GM18508 (cell line): ENCODE measurements around the gene ZNF618.

ENCODE experiments used
- ATAC-seq: cut with Tn5 transposase; IDR thresholded peaks from one replicate; pipeline ENCODE4 v1.9.1; 2021; ENCODE audit warnings: moderate number of reproducible peaks; ENCODE audit not compliant: insufficient read depth, unreplicated experiment

Gene ZNF618

DNA sequence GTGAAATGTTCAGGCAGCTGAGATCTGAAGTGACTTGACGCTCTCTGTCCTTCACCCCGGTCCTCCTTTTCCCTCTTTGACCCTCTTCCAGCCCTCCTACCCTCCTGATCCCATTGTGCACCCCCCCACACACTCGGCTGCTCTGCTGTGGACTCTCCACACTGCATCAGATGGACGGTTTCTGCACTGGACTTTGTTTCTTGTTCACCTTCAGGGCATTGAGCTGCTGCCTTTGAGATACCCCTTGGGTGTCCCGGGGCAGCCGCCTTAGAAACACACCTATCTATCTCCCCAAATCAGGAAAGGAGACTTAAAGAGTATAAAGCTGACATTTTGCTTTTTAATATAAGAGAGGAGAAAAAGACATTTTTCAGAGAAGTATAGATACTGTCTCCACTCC is 174.5 kb downstream of the ZNF618 start:
- ATAC-seq = no peak

- no peak for ATAC-seq
Measured at GRCh38 chr9:114051281-114051680, 175.2 kb downstream of the ZNF618 start.

DNA sequence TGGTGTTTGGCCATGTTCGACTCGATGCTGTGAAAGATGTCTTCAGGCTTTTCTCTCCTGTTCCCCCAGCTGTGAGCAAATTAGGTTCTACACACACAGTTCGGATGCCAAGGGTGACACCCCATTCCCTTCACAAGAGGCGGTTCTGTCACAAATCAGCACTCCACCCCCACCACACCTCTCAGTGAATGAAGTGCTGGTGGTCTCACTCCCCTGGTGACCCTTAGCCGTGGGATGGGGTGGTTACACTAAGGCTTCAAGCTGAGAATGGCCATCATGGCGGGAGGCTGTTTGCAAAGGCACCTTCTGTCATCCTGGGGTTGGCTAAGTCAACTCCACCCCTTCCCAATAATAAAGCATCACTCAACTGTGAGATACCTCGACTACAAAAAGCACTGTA is 175.6 kb downstream of the ZNF618 start:
- ATAC-seq = no peak

DNA sequence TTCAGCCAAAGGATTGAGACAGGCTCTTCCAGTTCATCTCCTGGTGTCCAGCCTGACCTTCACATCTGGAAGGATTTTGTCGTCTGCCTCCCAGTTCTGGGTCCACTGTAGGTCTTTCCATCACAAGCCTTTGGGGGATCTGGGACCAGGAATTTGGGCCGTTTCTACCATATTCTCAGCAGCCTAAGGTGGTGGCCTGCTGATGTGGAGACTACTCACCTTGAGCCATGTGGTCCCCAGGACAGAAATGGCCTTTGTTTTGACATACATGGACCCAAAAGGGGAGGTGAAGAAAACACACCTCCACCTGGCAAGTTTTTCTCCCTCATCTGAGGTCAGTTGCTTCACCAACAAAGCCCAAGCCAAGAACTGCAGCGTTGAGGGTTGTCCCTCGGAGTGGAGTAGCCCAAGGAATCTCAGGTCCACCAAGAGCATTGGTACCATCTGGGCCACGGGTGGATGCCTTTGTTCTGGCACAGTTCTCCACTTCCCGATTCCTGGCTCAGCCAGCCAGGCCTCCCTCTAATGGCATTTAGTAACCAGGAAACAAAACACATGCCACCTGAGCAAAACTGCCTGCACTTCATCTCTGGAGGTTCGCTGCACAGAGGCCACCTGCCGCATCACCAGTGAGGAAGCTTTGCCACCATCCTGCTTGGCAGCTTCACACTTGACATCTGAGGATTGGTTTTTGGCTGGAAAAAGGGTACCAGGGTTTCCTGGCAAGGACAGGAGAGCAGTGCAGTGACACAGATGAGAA is 177.3 kb downstream of the ZNF618 start:
- ATAC-seq = no peak

- no peak for ATAC-seq
Measured at GRCh38 chr9:114054191-114054690, 178.1 kb downstream of the ZNF618 start.

GRCh38 chr9:114055061-114055460 is 179.0 kb downstream of the ZNF618 start:
- no peak for ATAC-seq

DNA sequence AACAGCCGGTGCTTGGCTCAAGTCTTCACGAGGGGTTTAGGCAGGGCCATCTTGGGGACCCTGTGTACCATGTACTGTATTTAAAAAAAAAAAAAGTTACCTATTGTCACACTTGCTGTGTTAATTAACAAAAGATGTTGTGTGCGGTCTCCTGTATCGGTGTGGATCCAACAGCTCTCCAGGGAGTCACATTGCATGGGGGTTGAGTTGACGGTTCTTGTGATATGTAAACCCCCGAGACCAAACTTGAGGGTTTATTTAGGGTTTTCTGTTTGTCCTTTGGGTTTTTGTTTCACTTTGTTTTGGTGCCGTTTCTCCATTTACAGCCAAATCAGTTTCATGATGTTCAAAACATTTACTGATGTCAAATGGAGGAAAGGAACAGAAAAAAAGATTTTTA is 179.8 kb downstream of the ZNF618 start:
- ATAC-seq = no peak

- no peak for ATAC-seq
Measured at GRCh38 chr9:114056527-114056926, 180.4 kb downstream of the ZNF618 start.

GRCh38 chr9:114057161-114057885 is 181.2 kb downstream of the ZNF618 start:
- ATAC-seq = no peak

DNA sequence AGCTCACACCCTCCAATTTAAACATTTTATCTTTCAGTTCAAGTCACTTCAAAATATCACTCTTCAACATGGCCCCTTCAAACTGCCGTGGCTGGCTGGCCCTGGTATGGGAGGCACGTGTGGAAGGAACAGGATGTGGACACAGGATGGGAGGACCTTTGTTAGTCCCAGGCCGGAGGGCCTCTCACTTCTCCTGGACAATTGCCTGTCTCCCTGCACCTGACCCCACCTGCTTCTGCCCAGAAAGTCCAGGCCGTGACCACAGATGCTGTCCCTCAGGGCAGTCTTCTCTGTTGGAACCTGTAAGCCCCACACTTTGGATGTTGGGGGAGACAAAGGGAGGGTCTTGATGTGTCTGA is 182.6 kb downstream of the ZNF618 start:
- ATAC-seq = no peak

DNA sequence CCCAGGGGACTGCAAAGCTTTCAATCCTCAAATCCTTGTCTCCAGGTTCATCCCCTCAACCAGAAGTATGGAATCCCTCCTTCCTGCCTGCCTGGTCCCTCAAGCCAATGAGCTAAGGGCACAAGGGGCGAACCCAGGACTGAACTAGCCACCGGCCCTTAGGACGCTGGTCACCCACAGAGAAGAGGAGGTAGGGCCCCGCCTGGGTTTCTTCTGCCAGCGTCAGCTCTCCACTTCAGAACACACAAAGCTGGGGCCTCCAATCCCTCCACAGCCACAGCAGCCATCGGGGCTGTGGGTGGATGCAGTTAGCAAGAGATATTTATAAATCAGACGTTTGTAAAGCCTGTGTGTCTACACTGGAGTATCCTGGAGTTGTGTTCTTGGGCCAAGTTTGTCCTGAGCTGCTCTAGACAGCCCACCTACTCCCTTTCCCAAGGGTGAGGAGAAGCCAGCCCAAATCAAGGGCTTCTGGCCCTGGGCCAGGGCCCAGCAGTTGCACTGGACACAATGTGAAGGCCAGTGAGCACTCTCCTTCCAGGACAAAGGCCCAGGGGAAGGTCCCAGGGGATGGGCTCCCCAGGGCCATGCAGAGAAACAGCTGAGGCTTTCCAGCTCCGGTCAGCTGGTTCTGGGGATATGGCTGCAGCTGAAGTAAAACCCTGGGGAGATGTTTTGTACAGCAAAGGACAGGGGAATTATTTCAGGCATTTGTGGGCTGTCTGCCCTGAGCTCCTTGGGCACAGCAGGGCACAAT is 183.1 kb downstream of the ZNF618 start:
- ATAC-seq = no peak

DNA sequence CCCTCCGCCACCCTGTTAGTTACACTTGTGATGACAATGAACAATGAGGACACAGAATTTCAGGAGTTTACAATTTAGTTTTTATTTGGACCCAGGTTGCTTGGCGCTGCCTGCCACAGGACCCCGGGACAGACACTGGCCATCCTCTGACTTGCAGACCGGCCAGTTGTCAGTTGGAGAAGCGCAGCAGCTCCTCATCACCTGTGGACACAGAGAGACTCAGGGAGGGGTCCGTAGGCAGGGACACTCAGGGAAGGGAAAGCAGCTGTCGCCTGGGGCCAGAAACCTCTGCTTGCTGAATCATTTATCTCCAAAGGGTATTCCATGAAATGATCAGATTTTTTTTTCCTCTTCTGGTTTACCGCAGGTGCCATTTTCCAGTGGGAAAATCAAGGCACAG is 184.0 kb downstream of the ZNF618 start:
- ATAC-seq = no peak

DNA sequence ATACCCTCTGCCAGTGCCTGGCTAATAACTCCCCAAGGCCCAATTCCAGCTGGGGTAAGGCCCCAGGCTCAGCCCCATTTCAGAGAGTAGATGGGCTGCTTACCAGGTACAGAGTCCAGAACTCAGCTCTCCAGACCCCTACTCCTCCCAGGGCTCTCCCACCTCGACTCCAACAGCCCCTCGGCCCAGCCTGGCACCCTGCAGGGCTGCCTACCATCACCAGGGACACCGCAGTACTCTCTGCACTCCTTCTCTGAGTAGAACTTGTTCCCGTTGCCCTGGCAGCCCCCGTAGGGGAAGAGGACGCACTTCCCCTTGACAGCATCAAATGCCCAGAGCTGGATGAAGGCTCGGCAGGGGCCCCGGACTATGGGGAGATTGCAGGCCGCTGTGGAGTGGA is 184.6 kb downstream of the ZNF618 start:
- no peak for ATAC-seq

GRCh38 chr9:114061292-114061691 is 185.2 kb downstream of the ZNF618 start:
- ATAC-seq = no peak

DNA sequence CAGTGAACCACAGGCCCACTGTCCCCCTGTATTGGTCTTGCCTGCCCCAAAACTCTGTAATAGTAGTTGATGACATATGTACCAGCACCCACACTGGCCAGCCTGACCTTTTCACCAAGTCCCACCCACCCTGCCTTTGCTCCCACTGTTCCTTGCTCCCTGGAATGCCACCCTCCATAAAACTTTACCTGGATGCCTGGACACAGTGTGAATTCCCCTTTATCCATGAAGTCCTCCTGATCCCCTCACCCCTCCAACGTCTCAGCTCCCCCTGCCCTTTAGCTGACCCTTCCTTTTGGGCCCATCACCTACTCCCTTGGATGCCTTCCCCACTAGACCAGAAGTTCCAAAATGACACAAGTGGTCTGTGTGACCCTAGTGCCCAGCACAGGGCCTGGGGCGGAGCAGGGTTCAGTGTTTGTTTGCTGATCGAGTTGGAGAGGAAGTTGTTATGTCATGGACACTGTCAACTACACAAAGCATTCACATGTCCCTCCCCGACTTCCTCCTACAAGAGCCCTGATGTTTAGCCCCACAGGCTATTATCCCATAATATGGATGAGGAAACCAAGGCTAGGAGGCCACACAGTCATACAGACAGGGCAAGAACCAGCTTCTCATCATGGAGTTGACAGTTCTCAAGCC is 185.8 kb downstream of the ZNF618 start:
- no peak for ATAC-seq

DNA sequence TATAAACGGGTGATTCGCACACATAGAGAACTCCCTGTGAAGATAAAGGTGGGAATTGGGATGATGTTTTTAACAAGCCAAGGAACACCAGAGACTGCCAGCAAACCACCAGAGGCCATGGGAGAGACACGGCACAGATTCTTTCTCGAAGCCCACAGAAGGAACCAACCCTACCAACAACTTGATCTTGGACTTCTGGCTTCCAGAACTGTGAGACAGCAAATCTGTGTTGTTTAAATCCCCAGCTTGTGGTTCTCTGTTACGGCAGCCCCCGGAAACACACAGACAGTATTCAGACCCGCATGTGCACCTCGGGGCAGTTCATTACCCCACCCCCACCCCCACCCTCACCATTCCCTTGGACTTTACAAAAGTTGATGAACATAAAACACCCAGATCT is 189.2 kb downstream of the ZNF618 start:
- no peak for ATAC-seq

- ATAC-seq = no peak
Measured at GRCh38 chr9:114069476-114070187, 193.5 kb downstream of the ZNF618 start.

DNA sequence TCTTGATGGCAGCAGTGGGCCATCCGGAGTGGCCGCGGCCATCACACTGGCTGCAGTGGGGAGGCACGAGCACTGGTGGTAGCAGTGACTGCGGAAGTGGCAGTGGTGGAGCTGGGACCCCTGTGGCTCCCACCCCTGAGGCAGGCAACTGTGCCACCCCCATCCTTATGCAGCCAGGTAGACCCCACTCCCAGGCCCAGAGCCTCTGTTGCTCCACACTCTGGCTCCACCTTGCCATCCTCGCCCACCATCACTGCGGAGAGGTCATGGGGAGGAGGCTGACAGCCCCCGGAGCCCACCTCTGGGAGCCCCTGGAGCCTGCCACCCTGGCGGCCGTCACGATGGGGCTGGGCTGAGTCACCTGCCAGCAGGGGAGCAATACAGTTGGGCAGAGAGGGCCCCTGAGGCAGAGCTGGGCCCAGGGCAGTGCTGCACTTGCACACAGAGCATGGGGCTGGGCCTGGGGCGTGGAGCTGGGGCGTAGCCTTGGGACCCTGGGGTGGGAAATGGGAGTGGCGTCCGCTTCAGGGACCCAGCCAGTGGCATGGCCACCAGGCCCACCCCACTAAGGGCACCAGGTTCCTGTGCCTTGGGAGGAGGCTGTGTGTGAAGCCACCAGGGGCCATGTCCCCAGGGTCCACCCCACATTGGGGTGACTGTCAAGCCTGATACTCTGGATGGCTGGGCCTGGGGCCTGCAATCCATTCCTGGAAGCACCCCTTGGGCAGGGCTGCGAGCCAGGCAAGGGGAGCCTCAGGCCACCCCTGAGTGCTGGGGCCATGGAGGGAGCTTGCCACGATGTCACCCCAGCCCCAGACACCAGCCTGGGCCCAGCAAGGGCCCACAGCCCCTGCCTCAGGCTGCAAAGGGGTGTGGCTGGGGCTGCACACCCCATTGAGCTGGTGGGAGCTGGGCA is 194.3 kb downstream of the ZNF618 start:
- ATAC-seq = no peak

DNA sequence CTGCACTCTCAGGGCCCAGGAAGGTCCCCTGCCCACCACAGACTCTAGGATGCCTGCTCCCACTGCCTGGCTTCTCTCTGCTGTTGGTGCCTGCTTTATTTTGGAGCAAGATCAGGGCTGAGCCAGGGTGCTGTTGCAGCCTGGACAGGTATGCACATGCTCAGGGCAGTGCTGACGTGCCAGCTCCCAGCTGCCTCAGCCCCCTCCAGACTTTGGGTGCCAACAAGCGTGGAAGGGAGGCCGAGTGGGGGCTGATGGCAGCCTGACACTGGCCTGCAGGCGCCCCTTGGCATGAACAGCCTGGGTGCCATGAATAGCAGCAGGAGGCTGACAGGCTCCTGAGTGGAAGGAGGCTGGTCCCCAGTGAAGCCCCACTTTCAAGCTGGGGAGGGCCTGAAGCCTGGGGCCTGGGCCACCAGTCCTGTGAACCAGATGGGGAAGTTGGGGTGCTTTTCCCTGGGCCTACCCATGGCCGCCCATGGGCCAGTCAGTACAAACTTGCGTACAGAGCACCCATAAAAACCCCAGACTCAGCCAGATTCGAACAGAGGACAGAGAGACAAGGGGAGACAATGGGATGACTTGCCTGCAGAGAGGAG is 195.2 kb downstream of the ZNF618 start:
- ATAC-seq = no peak
